GM12891 (cell line): ENCODE data around the gene HLA-A.

Experiments
- POLR2A ChIP-seq: IDR thresholded peaks from 2 replicates; pipeline ENCODE4 v1.6.1; 2011; ENCODE audit warnings: low read depth, low read length, control low read depth
- POLR2AphosphoS5 ChIP-seq: IDR thresholded peaks from 2 replicates; pipeline ENCODE4 v1.6.1; 2011; ENCODE audit warnings: low read depth, low read length, control low read depth
- SPI1 ChIP-seq: IDR thresholded peaks from 2 replicates; pipeline ENCODE4 v1.6.1; 2011; ENCODE audit warnings: low read depth, low read length, control low read depth

- no peak for TF ChIP-seq SPI1
- TF ChIP-seq POLR2AphosphoS5: no peak
- no peak for TF ChIP-seq POLR2A
Measured at GRCh38 chr6:29924287-29924686, 18.0 kb upstream of the HLA-A start.
